Measurements from ENCODE around the gene SCTR.

SCTR gene

DNA sequence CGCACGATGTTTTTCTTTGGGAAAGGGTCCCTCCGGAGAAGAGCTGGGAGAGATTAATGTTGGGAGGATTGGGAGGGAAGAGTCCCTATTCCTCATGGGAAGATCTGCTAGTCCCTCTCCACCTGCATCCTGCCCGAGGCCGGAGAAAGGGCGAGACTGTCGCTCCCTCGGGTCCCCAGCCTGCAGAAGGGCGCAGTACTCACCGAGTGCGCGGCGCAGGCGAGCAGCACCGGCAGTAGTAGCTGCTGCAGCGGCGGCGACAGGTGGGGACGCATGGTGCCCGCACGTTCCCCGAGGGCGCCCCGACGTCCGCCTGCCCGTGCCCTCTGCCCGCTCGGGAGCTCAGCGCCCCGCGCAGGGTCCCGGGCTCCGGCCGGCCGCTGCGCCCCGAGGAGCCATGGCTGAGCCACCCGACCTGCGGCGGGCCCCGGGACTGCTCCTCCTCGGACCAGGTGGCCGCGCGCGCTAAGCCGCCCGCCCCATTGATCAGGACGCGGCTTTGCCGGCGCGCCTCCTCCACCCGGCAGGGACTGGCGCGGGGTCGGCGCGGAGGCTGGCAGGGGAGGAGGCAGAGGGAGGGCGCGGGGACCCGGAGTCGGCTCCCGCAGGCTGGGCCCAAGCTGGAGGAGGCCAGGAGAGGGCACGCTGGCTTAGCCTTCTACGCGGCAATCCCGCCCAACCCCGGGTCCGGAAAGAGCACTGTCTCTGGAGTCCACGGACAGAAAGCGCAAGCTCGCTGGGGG is at the start of gene SCTR:
TSS of gene SCTR (minus strand) at position 532 of the 743 bp plus-strand sequence. CDS start at position 275, 257 bp downstream.
- DNase-seq (ENCODE audit: low read depth, low spot score): no peak

DNA sequence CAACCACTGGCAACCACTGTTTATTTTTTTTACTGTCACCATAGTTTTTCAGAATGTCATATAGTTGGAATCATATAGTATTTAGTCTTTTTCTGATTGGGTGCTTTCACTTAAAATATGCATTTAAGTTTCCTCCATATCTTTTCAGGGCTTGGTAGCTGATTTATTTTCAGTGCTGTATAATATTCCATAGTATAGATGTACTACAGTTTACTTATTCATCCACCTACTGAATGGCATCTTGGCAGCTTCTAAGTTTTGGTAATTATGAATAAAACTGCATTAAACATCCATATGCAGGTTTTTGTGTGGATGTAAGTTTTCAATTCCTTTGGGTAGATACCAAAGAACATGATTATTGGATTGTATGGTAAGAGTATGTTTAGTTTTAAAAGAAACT is 43.0 kb upstream of the SCTR start:
- DNase-seq (ENCODE audit: low read depth, low spot score): no peak

DNA sequence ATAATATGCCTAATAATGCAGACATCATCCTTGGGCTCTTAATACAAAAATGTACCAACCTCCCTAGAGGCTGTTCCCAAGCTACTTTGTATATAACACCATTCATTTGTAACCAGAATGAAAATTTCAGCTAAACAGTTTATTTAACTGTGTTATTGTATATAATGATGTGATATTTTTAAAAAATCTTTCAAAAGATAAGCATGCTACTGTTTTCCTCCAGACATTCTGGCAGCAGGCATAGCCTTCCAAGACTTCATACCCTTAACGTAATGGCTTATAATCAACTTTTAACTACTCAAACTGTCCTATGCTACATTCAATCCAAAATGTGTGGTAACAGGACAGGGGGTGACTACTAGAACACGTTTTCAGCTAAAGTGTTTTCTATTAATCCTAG is 41.2 kb upstream of the SCTR start:
- DNase-seq (ENCODE audit: low read depth, low spot score): no peak

DNA sequence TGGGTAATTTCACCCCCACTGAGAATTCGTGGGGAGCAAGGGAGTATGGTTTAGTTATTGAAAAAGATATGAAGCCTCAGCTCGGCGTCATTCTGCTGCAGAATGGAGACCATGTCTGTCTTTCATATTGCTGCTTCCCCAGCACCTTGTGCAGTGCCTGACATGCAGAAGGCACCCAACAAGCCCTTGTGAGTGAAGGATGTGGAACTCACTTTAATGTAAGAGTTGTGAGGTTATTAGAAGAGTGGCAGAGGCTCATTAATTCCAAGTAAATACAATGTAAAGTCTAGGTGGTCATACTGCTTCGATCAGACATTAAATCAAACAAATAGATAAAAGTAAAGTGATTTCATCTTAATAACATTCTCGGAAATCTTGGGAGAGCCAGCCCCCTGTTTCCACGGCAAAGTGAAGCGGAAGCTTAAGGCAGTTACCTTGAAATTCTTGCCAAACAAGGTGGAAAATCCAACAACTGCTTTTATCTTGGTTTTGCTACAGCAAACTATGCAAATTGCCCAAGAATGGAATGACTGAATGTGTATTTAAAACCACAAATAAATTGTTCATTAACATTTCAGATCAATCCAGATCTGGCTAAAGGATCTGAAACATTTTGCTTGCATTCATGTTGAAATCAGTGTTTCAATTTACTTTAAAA is 29.5 kb upstream of the SCTR start:
- DNase-seq (ENCODE audit: low read depth, low spot score): no peak

DNA sequence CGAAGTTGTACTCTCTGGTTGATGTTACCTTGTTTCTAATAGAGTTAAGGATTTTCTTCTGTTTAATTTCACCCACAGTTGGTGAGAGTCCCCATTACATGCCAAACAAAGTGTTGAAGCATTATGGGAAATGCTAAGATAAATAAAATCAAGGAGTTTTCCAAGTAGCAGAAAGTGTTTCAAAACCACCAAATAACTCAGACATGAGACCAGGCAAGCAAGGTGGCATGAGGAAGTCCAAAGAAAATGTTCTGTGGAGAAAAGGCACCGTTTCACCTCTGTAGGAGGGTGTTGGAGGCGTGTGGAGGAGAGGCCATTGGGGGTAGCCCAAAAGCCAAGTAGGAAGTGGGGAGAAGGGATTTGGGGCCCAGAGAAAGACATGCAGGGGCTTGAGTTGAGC is 28.6 kb upstream of the SCTR start:
- no peak for DNase-seq (ENCODE audit: low read depth, low spot score)

DNA sequence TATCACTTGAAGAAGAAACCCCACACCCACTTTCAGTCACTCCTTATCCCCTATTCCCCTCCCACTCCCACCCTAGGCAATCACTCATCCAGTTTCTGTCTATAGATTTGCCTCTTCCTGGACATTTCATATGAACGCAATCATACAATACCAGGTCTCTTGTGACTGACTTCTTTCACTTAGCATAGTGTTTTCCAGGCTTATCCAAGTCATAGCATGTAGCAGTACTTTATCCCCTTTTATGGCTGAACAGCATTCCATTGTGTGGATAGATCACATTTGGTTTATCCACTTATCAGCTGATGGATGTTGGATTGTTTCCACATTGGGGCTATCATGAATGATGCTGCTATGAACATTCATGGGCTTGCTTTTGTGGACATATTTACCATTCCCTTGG is 26.6 kb upstream of the SCTR start:
- DNase-seq (ENCODE audit: low read depth, low spot score): no peak

DNA sequence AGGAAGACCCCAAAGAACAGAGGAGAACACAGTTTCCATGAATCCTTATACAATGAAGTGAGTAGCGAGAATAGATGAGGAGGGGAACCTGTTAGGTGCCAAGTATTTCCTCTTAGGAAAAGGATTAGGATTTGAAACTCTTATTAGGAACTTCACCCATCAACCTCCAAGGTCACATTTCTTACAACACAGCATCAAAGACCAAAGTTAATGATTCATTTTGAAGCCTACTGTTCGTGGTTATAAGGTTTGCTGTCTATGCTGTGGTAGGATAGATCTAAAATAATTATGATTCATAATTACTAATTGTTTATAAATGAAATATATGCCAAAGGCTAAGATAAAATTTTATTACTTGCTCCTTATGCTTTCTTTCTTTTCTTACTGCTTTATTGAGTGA is 26.1 kb upstream of the SCTR start:
- no peak for DNase-seq (ENCODE audit: low read depth, low spot score)

DNA sequence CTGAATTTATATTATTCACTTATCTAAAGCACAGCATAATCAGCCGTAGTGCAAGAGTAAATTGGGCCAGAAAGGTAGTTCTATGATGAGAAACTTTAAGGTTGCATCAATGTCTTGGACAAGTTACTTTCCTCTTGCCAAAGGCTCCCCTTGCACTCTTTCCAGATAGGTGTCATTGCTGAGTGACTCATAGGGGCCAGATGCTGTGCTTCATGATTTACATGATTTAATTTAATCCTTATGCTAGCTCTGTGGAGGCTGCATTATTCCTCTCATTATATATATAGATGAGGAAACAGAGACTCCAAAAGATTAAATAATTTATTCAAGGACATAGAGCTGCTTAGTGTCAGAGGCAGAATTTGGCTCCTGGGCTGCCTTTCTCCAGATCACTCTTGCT is 25.0 kb upstream of the SCTR start:
- no peak for DNase-seq (ENCODE audit: low read depth, low spot score)

DNA sequence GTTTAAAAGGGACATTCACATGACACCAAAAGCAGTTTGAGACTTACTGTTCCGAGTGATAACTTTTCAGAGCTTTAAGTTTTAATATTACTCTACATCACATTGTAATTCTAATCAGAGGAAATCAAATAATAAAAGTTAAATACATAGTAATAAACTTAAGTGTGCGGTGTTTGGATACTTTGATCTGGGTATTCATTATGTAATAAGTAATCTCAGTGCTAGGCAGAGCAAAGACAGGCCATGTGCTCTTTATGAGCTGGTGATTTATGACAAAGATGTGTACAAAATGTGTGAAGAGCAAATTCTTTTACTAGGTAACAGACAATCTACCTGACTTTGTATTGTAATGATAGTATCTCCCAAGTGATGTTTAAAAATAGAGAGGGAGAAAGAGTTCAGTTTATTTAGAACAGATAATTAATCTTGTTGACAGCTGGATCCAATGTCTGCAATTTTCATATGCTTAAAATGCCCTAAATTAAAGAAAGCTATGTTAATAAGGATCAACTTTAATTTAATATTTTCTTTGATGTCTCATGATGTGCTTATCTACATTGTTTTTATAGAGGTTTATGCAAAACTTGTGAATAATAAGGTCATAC is 24.3 kb upstream of the SCTR start:
- DNase-seq (ENCODE audit: low read depth, low spot score): no peak

DNA sequence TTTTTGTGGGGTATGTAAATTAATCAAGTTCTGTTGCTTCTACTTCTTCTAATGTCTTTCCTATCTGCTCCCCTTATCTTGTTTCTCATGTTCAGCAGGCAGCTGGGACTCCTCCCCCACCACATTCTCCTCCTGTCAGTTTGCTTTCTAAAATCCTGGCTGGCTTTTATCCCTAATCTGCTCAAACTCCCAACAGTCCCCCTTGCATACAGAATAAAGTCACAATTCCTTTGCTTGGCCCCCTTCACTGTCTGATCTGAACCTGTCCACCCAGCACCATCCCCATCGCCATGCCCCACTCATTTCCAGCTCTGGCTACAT is 22.1 kb upstream of the SCTR start:
- no peak for DNase-seq (ENCODE audit: low read depth, low spot score)

DNA sequence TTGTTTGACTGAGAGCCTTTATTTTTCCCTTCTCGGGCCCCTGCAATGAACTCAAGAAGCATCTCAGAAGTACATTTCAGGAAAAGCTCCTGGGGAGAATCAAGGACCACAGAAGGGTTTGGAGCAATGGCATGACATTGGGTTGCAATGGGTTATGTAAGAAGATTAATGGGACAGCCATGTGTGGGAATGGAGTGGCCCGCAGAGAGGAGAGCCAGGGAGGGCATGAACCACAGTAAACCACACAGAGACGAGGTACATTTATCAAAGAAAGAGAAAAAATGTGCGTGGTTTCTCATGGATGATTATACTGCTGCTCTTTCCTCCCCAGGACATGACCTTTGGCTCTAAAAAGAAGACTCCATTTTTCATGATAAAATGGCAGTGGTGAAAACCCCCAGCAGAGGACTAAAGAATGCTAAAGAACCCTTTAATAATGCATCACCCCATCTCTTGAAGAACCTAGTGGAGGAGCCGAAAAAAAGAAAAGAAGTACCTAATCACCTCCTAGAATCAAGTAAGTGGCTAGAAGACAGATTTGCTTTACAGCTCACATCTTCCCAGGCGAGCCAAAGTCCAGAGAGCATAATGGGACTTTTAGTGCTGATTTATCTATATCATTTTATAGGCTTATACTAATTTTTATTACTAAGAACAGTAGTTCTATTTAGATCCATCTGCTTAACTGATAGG is 21.6 kb upstream of the SCTR start:
- DNase-seq (ENCODE audit: low read depth, low spot score): no peak

DNA sequence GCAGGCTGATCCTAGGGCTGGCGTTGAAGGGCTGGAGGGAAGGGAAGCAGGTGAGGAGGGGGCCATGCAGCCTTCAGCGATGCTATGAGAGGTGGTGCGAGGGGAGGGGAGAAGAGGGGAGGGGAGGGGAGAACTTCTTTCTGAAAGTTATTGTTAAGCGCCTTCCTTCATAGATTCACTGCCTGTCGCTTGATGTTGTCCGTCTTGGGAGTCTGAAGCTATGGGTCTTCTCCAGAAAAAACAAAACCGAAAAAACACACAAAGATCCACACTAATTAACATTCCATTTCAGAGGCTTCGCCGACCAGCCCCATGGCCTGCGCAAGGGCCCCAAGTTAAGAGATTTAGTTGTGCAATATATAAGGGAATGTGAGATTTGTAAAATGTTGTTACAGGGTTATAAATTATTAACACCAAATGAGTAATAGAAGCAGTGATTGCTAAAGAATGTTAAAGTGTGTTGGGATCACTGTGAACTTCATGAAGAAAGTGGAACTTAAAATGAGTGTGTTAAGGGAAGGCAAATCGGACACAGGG is 20.7 kb upstream of the SCTR start:
- DNase-seq (ENCODE audit: low read depth, low spot score): no peak

DNA sequence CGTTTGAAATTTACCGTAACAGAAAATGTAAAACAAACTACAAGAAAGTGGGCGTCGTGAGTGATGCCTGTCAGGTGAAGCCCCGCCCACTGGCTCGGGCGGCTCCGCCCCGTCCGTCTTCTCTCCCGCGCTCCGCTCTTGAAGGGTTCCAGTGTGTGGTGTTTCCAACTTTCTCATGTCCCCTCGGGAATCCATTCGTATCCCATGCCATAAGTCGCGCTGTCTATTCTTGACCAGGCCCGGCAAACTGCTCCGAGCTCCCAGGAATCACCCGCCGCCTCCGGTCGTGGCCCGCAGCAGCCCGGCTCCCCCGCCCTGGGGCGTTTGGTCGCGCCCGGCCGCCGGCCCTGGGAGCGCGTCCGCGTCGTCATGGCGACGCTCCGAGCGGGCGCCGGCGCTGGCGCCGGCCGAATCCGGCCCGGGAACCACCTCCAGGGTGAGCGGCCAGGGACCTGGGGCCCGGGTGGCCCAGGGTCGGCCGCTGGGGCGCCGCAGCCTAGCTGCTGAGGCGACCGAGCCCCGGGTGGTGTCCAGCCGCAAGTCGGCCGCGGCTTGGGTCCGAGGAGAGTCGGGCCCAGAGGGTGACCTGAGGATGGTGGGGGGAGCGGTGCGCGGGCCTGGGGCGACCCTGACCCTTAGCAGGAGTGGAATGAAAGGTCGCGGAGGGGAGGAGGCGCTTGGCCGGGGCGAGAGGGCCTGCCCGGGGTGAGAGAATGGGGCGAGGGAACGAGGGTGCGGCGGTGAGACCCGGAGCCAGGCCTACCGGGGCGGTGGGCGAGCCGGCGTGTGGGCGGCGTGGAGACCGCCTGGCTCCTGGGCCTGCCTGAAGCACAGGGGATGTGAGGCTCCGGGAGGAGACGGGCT is 20.0 kb upstream of the SCTR start, which contains the start of gene CFAP221:
TSS of gene CFAP221 (plus strand) at position 375 of the 864 bp plus-strand sequence. CDS start 1,683 bp downstream, outside the sequence.
- no peak for DNase-seq (ENCODE audit: low read depth, low spot score)

DNA sequence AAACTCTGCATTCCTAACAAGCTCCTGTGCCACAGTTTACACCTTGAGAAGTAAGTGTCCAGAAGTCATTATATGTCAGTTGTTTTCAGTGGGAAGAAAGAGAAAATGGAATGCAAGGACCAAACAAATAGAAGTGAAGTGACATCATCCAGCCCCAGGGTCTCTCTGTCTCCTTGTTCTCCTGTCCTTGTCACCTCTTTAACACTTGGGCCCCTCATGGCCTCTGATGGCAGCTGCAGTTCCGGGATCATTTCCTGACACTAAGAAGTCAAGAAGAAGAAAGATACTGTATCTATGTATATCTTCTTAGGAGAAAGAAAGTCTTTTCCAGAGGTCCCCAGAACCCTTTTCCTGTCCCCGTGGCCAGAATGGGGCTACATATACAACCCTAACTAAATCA is 17.2 kb upstream of the SCTR start:
- DNase-seq (ENCODE audit: low read depth, low spot score): no peak

DNA sequence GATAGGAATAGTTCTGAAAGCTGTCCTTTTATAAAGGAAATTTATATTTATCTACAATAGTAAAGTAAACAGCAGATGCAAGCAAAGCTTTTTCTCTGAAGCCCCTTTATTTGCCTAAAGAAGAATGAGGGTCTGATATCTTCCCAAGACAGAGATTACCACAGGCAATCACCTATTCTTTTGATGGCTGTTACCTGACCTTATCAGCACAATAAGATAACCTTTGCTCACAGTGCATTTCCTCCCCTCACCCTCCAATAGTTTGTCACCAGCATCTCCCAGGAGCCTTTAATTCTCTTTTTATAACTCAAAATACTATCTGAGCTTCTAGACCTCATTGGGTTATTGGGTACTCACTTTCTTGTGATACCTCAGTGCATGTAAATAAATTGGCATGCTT is 13.5 kb upstream of the SCTR start:
- no peak for DNase-seq (ENCODE audit: low read depth, low spot score)

DNA sequence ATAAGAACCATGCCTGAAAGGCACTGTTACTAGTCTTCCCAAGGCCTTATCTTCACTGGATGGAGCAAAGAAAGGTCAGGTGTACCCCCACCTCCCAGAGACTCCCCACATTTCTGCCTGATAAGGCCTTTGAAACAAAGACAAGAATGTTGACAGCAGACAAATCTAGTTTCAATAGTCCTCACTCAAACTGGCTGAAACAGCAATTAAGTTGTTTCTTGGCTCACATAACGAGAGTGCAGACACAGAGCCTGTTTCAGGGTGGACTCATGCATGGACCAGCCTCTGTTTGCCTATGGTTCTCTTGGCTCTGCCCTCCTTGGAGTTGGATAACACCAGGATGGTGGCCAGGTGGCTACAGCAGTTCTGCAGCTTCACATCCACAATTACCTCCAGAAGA is 12.4 kb upstream of the SCTR start:
- no peak for DNase-seq (ENCODE audit: low read depth, low spot score)

DNA sequence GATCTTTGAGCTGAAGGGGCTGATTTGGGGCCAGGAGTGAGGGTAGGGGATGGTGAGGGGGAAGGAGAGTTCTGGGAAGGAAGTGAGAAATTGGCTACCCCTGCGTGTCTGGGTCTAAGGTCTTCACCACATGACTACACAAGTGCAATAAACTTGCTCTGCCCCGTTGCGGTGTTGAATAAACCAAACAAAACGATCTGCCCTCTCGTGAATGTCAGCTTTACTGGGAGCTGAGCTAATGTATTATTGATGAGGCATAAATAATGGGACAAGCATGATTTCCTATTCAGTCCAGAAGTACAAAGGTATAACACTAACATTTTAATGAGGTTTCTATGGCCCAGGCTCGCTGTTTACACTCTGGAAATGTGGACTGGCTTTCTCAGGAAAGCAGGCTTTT is 11.9 kb upstream of the SCTR start:
- DNase-seq (ENCODE audit: low read depth, low spot score): no peak

DNA sequence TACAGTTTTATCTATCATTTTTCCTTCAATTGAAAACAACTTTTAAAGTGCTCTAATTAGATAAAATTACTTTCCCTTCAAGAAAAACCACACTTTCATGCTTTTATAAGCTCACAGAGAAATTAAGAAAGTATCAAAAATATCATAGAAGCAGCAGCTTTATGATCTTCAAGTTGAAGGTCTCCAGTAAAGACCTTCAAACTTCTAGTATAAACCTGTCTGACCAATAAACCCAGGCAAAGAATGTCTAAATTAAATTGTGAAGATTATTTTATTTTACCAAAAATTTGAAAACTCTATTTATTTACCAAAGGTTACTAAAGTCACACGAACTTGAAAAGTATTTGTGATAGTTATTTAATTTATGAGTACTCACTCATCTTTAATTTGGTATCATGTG is 9.3 kb upstream of the SCTR start:
- DNase-seq (ENCODE audit: low read depth, low spot score): no peak

DNA sequence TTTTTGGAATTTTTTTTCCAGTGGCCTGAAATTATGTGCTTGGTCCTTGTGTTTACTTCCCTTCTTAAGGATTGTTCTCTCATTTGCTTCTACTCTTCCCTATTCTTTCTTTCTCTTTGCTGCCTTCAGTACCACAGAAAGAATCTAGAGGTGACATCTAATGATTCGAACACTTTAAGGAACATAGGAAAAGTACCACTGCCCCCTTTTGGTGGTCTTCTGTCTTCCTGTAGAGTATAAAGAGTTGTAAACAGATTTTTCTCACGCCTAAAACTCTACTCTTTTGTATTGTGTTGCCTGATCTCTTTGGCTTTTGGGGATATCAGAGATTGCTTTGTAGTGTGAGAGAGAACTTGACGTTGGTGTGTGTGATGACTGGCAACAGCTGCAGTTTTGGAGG is 7.0 kb upstream of the SCTR start:
- no peak for DNase-seq (ENCODE audit: low read depth, low spot score)

DNA sequence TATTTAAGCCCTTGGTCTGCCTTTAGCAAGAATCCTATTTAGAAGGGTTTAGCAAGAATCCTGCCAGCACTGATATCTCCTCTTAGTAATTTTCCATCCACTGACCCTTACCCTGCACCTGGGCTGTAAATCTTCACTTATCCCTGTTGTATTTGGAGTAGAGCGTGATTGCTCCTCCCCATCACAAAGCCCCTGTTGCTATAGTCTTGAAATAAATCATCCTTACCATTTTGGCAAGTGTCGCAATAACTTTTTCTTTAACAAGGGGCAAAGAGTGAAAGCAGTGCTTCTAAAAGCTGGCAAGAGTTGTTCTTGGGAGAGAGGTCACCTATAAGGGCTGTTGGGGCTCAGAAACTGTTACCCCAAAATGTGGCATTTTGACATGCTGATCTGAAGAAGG is 3.7 kb upstream of the SCTR start:
- no peak for DNase-seq (ENCODE audit: low read depth, low spot score)

DNA sequence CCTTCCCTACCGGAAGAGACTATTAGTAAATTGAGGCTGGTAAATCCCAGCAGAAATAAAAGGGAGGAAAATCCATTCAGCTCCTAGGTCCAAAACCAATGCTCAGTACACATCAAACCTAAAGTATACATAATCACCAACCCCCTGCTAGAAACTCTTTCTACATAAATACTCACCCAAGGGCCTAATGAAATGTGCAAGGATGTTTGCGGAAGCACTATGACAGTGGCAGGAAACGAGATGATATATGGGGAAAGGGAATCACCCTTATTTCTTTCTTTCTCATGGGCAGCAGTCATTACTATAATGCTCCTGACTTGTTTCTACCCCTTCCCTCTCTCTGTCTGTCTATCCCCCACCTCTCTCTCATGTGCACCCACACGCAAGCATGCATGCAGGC is 1.3 kb upstream of the SCTR start:
- DNase-seq (ENCODE audit: low read depth, low spot score): no peak

All from activated CD4-positive, CD25-positive, alpha-beta regulatory T cell treated with anti-CD3 and anti-CD28 coated beads, Interleukin-2, amount 50 U/mL, for 16 hours (primary cell).